PC-3 (cell line): Measurements from ENCODE around the gene PSKH1. TPM values are rescaled to one million over a fixed set of nuclear protein-coding genes. Genes with fewer than 3 reads are reported as not detected.

ENCODE experiments used
- ATAC-seq: fragments of 200-7000 bp; cut with Tn5 transposase; 2 replicates; pipeline ENCODE4 v1.9.1; 2020; ENCODE audit warnings: mild to moderate bottlenecking, moderate library complexity
- BruUV-seq: library from RNA; stranded (reverse); fragments of 400-500 nt; replicated peaks from 2 replicates; lab custom pipeline; 2021; lab: Mats Ljungman, UMichigan
- CTCF ChIA-PET: fragments of 300-600 bp; sonication (Branson Sonifier 250); formaldehyde crosslinking; loops from one replicate; lab custom pipeline; 2022; ENCODE audit warnings: antibody characterized with exemption; lab: Charles Lee
- POLR2A ChIA-PET: fragments of 300-600 bp; sonication (Branson Sonifier 250); formaldehyde crosslinking; loops from one replicate; lab custom pipeline; 2022; ENCODE audit warnings: antibody characterized with exemption; ENCODE audit not compliant: unreplicated experiment; lab: Charles Lee
- DNase-seq: peaks from one replicate; pipeline ENCODE4 v3.0.0-alpha.2; 2015
- H2AFZ ChIP-seq: fragments of 300-600 bp; sonication (generic); 2 replicates; pipeline ENCODE4 v1.6.0; 2016; ENCODE audit warnings: antibody characterized with exemption, low read length
- H3F3A ChIP-seq: fragments of 300-600 bp; sonication (generic); one replicate; pipeline ENCODE4 v1.6.0; 2017; ENCODE audit warnings: antibody characterized with exemption, low read length, control low read depth, mild to moderate bottlenecking; ENCODE audit not compliant: unreplicated experiment
- H3K27ac ChIP-seq: fragments of 300-600 bp; sonication (generic); 2 replicates; pipeline ENCODE4 v1.5.1; 2016; ENCODE audit warnings: mild to moderate bottlenecking, low read length
- H3K27me3 ChIP-seq: fragments of 300-600 bp; sonication (generic); 2 replicates; pipeline ENCODE4 v1.6.1; 2016; ENCODE audit warnings: low read length, mixed read lengths
- H3K36me3 ChIP-seq: fragments of 300-600 bp; sonication (generic); 2 replicates; pipeline ENCODE4 v1.6.1; 2016; ENCODE audit warnings: low read depth, mixed run types, low read length, mixed read lengths
- H3K4me1 ChIP-seq: fragments of 300-600 bp; sonication (generic); 2 replicates; pipeline ENCODE4 v1.5.1; 2016; ENCODE audit warnings: low read length; ENCODE audit not compliant: insufficient read depth
- H3K4me2 ChIP-seq: fragments of 300-600 bp; sonication (generic); 2 replicates; pipeline ENCODE4 v1.6.0; 2016; ENCODE audit warnings: low read length
- H3K4me3 ChIP-seq: fragments of 300-600 bp; sonication (generic); 2 replicates; pipeline ENCODE4 v1.5.1; 2016; ENCODE audit warnings: mild to moderate bottlenecking, low read length, mixed read lengths
- H3K79me2 ChIP-seq: fragments of 300-600 bp; sonication (generic); 2 replicates; pipeline ENCODE4 v1.6.1; 2017; ENCODE audit warnings: low read length, mixed read lengths
- H3K9ac ChIP-seq: fragments of 300-600 bp; sonication (generic); 2 replicates; pipeline ENCODE4 v1.6.0; 2016; ENCODE audit warnings: mild to moderate bottlenecking, low read length
- H3K9me2 ChIP-seq: fragments of 300-600 bp; sonication (generic); replicated peaks from 2 replicates; pipeline ENCODE4 v1.6.1; 2016; ENCODE audit warnings: mixed run types, low read length, mixed read lengths
- H3K9me3 ChIP-seq: fragments of 300-600 bp; sonication (generic); 2 replicates; pipeline ENCODE4 v1.6.1; 2016; ENCODE audit warnings: low read length, mixed read lengths
- H4K20me1 ChIP-seq: fragments of 300-600 bp; sonication (generic); 2 replicates; pipeline ENCODE4 v1.6.1; 2016; ENCODE audit warnings: low read length, mixed read lengths
- EZH2 ChIP-seq: fragments of 300-600 bp; sonication (generic); IDR thresholded peaks from one replicate; pipeline ENCODE4 v1.6.1; 2017; ENCODE audit warnings: antibody characterized with exemption, mild to moderate bottlenecking, low read length; ENCODE audit not compliant: unreplicated experiment
- EZH2phosphoT487 ChIP-seq: fragments of 300-600 bp; sonication (generic); IDR thresholded peaks from 2 replicates; pipeline ENCODE4 v1.6.1; 2018; ENCODE audit warnings: mild to moderate bottlenecking, antibody characterized with exemption, low read length, borderline replicate concordance
- intact Hi-C: fragments of 100-400 bp; cut with micrococcal nuclease; formaldehyde crosslinking; loops from 2 replicates; pipeline ENCODE4 v1.9.0; 2023
- total RNA-seq: library from RNA; depleted of rRNA; stranded (reverse); fragments of >200 nt; gene quantifications from 2 replicates; pipeline ENCODE4 v1.2.3, GENCODE V29; 2014
- TF ChIP-seq, protein P1 (sequence below): fragments of 300-600 bp; sonication (generic); conservative IDR thresholded peaks from 2 replicates; pipeline ENCODE4 v1.5.1; 2017; ENCODE audit warnings: antibody characterized with exemption, low read depth, mild to moderate bottlenecking, low read length

The PSKH1 gene
- total RNA-seq, 1 experiment from 2014 or later, result 6.6 TPM

GRCh38 chr16:67961551-67961957, 68.5 kb downstream of the PSKH1 start:
- no peaks in the 10 kb centered on the region for H3K27me3 ChIP-seq
- H2AFZ ChIP-seq, result no peak overlapping the region
- BruUV-seq, result no TSS peak
- peaks cover 13% of the 10 kb centered on the region for H3K79me2 ChIP-seq
- H3K9ac ChIP-seq, result no peak overlapping the region
- DNase-seq (peak; percentile 36), ATAC-seq (no peak)
- CTCF ChIA-PET, result no interaction called here
- intact Hi-C loops, result no loop called here
- H3K9me3 ChIP-seq, result no peaks in the 10 kb centered on the region
- H3K9me2 ChIP-seq, result no peaks in the 10 kb centered on the region
- no peaks in the 10 kb centered on the region; the same call in 1 of the 2 replicates for H3K36me3 ChIP-seq
- no peak overlapping the region for H3K27ac ChIP-seq
- H3F3A ChIP-seq, result no peaks in the 10 kb centered on the region
- no peaks in the 10 kb centered on the region for H4K20me1 ChIP-seq
- H3K4me1 ChIP-seq, result peaks cover 4% of the 10 kb centered on the region
- no peak overlapping the region for H3K4me3 ChIP-seq
- no peak overlapping the region for H3K4me2 ChIP-seq
- POLR2A ChIA-PET, result no interaction called here
- TF ChIP-seq, protein P1, sequence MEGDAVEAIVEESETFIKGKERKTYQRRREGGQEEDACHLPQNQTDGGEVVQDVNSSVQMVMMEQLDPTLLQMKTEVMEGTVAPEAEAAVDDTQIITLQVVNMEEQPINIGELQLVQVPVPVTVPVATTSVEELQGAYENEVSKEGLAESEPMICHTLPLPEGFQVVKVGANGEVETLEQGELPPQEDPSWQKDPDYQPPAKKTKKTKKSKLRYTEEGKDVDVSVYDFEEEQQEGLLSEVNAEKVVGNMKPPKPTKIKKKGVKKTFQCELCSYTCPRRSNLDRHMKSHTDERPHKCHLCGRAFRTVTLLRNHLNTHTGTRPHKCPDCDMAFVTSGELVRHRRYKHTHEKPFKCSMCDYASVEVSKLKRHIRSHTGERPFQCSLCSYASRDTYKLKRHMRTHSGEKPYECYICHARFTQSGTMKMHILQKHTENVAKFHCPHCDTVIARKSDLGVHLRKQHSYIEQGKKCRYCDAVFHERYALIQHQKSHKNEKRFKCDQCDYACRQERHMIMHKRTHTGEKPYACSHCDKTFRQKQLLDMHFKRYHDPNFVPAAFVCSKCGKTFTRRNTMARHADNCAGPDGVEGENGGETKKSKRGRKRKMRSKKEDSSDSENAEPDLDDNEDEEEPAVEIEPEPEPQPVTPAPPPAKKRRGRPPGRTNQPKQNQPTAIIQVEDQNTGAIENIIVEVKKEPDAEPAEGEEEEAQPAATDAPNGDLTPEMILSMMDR, result no peak
- no peak for TF ChIP-seq EZH2
- TF ChIP-seq EZH2phosphoT487, result no peak

DNA sequence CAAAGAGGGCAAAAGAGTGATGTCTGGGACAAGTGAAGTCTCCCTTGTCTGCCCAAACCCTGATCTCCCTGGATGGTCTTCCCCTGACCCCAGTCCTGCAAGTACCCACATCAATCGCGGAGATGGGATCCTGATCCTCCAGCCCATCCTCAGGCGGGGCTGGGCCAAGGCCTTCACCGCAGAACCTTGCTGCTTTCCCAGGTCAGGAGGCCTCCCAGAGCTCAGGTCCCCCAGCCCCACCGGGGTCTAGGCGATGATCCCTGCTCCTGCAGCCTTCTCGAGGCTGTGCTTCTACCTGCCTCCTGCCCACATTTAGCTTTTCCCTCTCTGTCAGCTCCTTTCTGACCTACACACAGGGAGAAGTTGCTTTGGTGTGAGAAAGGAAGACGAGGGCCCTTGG, 69.1 kb downstream of the PSKH1 start:
- Histone ChIP-seq H3K9ac (no peak overlapping the region), H3K4me2 (no peak overlapping the region), H3K27ac (no peak overlapping the region), H3K9me3 (no peaks in the 10 kb centered on the region), H3K27me3 (no peaks in the 10 kb centered on the region), H3K4me3 (no peak overlapping the region), H4K20me1 (no peaks in the 10 kb centered on the region), H3K9me2 (no peaks in the 10 kb centered on the region), H2AFZ (no peak overlapping the region), H3K79me2 (peaks cover 19% of the 10 kb centered on the region), H3K36me3 (no peaks in the 10 kb centered on the region; the same call in 1 of the 2 replicates), H3F3A (no peaks in the 10 kb centered on the region), H3K4me1 (peaks cover 9% of the 10 kb centered on the region)
- intact Hi-C loops, result no loop called here
- TF ChIP-seq EZH2 (no peak), EZH2phosphoT487 (no peak)
- TF ChIP-seq, protein P1, result no peak
- ATAC-seq (no peak), DNase-seq (no peak)
- no TSS peak for BruUV-seq
- ChIA-PET POLR2A (no interaction called here), CTCF (no interaction called here)

DNA sequence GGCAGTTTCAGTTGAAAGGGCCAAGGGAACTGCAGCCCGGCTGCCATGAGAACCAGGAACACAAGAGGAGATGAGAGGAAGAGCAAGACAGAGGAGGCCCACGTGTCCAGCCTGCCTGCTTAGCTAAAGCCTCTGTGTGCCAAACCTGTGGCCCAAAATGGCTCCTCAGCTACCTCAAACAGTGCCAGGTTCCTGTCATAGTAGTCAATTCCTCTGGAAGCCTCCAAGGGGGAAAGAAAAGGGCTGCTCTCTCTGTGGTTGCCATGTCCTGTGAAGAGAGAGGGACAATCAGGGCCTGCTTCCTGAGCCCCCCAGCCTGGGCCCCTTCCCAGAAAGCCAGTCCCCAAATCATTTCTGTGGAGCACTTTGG, 70.2 kb downstream of the PSKH1 start:
- no TSS peak for BruUV-seq
- Histone ChIP-seq H3K9me2 (no peaks in the 10 kb centered on the region), H3F3A (no peaks in the 10 kb centered on the region), H3K4me1 (peaks cover 13% of the 10 kb centered on the region), H3K9ac (no peak overlapping the region), H3K9me3 (no peaks in the 10 kb centered on the region), H3K4me3 (no peak overlapping the region), H3K36me3 (no peaks in the 10 kb centered on the region; the same call in 1 of the 2 replicates), H2AFZ (no peak overlapping the region), H3K27me3 (no peaks in the 10 kb centered on the region), H3K27ac (no peak overlapping the region), H4K20me1 (no peaks in the 10 kb centered on the region), H3K4me2 (no peak overlapping the region), H3K79me2 (peaks cover 29% of the 10 kb centered on the region)
- TF ChIP-seq EZH2 (no peak), EZH2phosphoT487 (no peak)
- TF ChIP-seq, protein P1, result no peak
- ChIA-PET CTCF (no interaction called here), POLR2A (no interaction called here)
- DNase-seq, result no peak
- intact Hi-C loops, result no loop called here
- ATAC-seq, result no peak
